NCI-H2171 treated with DMSO at 0.1 percent for 48 hours (cell line): Measurements from ENCODE around the gene OVCA2.

ENCODE experiments used
- DNase-seq: peaks from one replicate; lab custom pipeline; 2025; lab: John Stamatoyannopoulos, UW

OVCA2 gene

GRCh38 chr17:2086306-2086705, 44.5 kb downstream of the OVCA2 start:
- no peak for DNase-seq

- no peak for DNase-seq
These were observed 45.9 kb downstream of the OVCA2 start for GRCh38 chr17:2087597-2088211.

- no peak for DNase-seq
These were observed 47.2 kb downstream of the OVCA2 start for GRCh38 chr17:2089021-2089422.

DNA sequence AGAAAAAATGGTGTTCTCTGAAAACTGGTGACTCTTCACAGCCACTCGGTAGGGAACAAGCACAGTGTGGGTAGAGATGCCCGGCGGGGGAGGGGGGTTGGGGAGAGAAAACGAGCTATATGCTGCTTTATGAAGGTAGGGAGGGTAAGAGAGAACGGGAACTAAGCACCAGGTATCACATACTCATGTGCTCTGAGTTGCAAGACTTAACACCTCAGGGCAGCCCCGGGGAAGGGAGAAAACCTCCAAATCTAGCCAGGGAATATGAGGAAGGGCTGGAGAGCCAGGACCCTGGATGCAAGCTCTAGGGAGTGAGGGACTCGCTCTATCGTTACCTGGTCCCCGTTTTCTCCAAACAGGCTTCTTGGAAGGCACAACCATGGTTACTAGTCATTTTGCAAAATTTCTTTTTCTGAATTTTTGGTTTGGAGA, 48.4 kb downstream of the OVCA2 start:
- DNase-seq, result no peak

DNA sequence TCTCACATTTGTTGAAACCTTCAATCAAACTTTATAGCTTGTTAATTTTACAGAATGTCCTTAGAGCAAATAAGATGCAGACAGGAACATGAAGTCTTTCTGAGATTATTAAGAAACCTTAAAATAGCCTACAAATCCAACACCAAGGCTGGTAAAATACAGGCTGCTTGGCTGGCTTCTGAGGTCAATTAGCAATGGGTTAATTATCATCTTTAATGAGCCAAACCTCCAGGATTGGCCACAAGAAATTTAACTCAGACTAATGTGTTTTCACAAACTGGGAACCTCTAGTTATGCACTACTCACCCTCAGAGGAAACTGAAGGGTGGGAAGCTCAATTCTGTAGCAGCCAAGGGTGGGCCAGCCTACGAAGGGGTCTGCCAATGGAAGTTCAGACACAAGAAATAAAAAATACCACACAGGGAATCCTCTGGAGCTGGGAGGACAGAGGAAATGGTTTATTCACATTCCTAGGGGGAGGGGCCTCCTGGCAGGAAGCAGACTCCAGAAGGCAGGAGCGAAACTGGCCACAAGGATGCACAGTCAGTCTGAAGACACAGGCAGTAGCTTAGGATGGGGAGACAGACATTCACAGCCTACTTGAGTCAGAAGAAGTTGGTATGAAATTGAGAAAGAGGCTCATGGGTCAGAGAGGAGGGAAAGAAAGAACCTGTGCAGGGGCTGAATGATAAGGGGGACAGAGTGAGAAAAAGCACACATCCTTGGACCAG, 49.1 kb downstream of the OVCA2 start:
- DNase-seq, result no peak

DNA sequence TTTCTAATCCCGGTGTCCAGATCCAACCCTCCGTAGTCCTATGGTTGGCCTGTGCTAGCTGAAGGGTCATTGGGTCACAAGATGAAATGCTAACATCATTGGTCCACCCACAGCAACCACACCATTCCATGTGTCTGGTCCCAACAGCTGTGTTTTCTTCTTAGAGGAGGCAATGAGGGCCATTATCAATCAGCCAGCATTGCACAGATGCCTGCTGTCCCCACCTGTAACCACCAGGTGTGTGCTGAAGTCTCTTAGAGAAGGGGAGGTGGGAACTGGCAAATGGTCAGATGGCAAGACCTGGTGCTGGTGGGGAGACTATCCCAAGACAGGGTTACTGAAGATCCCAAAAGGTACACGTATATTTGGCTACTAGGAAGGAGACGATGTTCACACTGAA, 50.4 kb downstream of the OVCA2 start:
- no peak for DNase-seq
